Right lobe of liver (tissue), 4 donors: ENCODE results near the gene SUGCT.

Source experiments
- POLR2A ChIP-seq: fragments of 450-650 bp; IDR thresholded peaks from one replicate; pipeline ENCODE4 v1.6.1; 2017; ENCODE audit warnings: antibody characterized with exemption, mild to moderate bottlenecking
- TF ChIP-seq, protein P1 (sequence below), 4 donors: fragments of 200-600 bp in 3 of 4; fragments of 450-650 bp in 1 of 4; IDR thresholded peaks; one replicate each; pipeline versions ENCODE4 v1.5.1 to v1.8.0; 2016 to 2022; ENCODE audit warnings: antibody characterized with exemption in 4 of 4, mild to moderate bottlenecking in 2 of 4
- donor health status: DM: no; HTN: no; CAD: no.
- donor health status: DM: no; HTN: no; CAD: no.
- donor health status: DM: no; HTN: yes; CAD: no.

- TF ChIP-seq POLR2A = no peak
- TF ChIP-seq, protein P1, sequence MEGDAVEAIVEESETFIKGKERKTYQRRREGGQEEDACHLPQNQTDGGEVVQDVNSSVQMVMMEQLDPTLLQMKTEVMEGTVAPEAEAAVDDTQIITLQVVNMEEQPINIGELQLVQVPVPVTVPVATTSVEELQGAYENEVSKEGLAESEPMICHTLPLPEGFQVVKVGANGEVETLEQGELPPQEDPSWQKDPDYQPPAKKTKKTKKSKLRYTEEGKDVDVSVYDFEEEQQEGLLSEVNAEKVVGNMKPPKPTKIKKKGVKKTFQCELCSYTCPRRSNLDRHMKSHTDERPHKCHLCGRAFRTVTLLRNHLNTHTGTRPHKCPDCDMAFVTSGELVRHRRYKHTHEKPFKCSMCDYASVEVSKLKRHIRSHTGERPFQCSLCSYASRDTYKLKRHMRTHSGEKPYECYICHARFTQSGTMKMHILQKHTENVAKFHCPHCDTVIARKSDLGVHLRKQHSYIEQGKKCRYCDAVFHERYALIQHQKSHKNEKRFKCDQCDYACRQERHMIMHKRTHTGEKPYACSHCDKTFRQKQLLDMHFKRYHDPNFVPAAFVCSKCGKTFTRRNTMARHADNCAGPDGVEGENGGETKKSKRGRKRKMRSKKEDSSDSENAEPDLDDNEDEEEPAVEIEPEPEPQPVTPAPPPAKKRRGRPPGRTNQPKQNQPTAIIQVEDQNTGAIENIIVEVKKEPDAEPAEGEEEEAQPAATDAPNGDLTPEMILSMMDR (IDR thresholded peaks at IDR 0.05) = no peak
These were observed 673.7 kb downstream of the SUGCT start for GRCh38 chr7:40808378-40808942.
